Tibial nerve (tissue), 4 donors: ENCODE measurements around the gene ATRNL1. TPM values are rescaled to one million over a fixed set of nuclear protein-coding genes. Genes with fewer than 3 reads are reported as not detected.

Source experiments
- DNase-seq, 2 donors: peaks; one replicate each; pipeline ENCODE4 v3.0.0-alpha.2; 2019; ENCODE audit warnings: low spot score in 2 of 2
- H3K27ac ChIP-seq, 4 donors: fragments of 200-600 bp; sonication (generic) in 3 of 4; one replicate each; pipeline ENCODE4 v1.5.1; 2017 to 2019; ENCODE audit warnings: mild to moderate bottlenecking in 1 of 4
- H3K27me3 ChIP-seq, 2 donors: fragments of 200-600 bp; sonication (generic) in 1 of 2; one replicate each; pipeline versions ENCODE4 v1.5.1 to v1.6.0; 2017 to 2019
- H3K36me3 ChIP-seq, 3 donors: fragments of 200-600 bp; sonication (generic); one replicate each; pipeline ENCODE4 v1.5.1; 2018 to 2019
- H3K4me1 ChIP-seq, 4 donors: fragments of 200-600 bp; sonication (generic) in 3 of 4; one replicate each; pipeline ENCODE4 v1.5.1; 2017 to 2019
- H3K4me3 ChIP-seq, 4 donors: fragments of 200-600 bp; sonication (generic) in 3 of 4; one replicate each; pipeline ENCODE4 v1.5.1; 2017 to 2019; ENCODE audit warnings: mild to moderate bottlenecking in 1 of 4, moderate library complexity in 1 of 4
- H3K9me3 ChIP-seq, 4 donors: fragments of 200-600 bp; sonication (generic) in 3 of 4; one replicate each; pipeline ENCODE4 v1.5.1; 2017 to 2019
- EP300 ChIP-seq, 2 donors: sonication (generic); formaldehyde crosslinking; IDR thresholded peaks; one replicate each; pipeline ENCODE4 v1.6.1; 2017; ENCODE audit warnings: antibody characterized with exemption in 2 of 2, mild to moderate bottlenecking in 1 of 2
- POLR2A ChIP-seq, 2 donors: fragments of 450-650 bp; IDR thresholded peaks; one replicate each; pipeline ENCODE4 v1.6.1; 2017; ENCODE audit warnings: antibody characterized with exemption in 2 of 2, mild to moderate bottlenecking in 2 of 2, moderate library complexity in 2 of 2
- WGBS, 2 donors: methylation state at CpG; one replicate each; pipeline ENCODE4 v1.1.5; 2018; 5-methylcytosine and 5-hydroxymethylcytosine counted together
- total RNA-seq, 4 donors: library from RNA; depleted of rRNA; stranded (reverse); fragments of >200 nt; gene quantifications; one replicate each; pipeline ENCODE4 v1.1.0, GENCODE V29; 2016
- TF ChIP-seq, protein P1 (sequence below), 5 experiments: fragments of 200-600 bp in 3 of 5; fragments of 450-650 bp in 2 of 5; sonication (generic) in 3 of 5; IDR thresholded peaks; one replicate each; pipeline ENCODE4 v1.5.1; 2016 to 2019; ENCODE audit warnings: antibody characterized with exemption in 5 of 5, mild to moderate bottlenecking in 3 of 5, moderate library complexity in 2 of 5

The ATRNL1 gene
- total RNA-seq, 4 donors from 2014 or later: 1.0 to 5.4 (median 2.7) TPM

DNA sequence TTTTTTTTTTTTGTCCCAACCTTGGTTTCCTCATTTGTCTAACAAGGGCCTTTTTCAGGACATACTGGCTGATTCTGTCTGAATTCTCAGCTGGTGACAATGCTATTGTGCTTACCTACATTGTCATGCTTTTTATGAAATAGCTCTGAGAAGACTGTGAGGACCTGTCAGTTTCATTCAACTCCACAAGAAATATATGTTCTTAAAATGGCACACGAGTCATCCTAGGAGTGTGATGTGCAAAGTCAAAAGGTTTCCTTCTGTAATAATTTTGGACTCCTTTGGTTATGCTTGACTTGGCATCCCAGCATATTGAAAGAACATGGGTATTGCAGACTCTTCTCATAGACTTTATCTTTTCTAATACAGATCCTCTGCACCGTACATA is 863.8 kb downstream of the ATRNL1 start:
- Histone ChIP-seq H3K4me3 (no peak overlapping the region), H3K4me1 (no peaks in the 10 kb centered on the region), H3K36me3 (no peaks in the 10 kb centered on the region), H3K27ac (no peak overlapping the region), H3K9me3 (no peaks in the 10 kb centered on the region), H3K27me3 (no peaks in the 10 kb centered on the region)
- TF ChIP-seq POLR2A (IDR thresholded peaks at IDR 0.05) (no peak), EP300 (IDR thresholded peaks at IDR 0.05) (no peak)
- TF ChIP-seq, protein P1, sequence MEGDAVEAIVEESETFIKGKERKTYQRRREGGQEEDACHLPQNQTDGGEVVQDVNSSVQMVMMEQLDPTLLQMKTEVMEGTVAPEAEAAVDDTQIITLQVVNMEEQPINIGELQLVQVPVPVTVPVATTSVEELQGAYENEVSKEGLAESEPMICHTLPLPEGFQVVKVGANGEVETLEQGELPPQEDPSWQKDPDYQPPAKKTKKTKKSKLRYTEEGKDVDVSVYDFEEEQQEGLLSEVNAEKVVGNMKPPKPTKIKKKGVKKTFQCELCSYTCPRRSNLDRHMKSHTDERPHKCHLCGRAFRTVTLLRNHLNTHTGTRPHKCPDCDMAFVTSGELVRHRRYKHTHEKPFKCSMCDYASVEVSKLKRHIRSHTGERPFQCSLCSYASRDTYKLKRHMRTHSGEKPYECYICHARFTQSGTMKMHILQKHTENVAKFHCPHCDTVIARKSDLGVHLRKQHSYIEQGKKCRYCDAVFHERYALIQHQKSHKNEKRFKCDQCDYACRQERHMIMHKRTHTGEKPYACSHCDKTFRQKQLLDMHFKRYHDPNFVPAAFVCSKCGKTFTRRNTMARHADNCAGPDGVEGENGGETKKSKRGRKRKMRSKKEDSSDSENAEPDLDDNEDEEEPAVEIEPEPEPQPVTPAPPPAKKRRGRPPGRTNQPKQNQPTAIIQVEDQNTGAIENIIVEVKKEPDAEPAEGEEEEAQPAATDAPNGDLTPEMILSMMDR (IDR thresholded peaks at IDR 0.05): no peak
- WGBS, 2 donors: 92 to 94% methylated on average over 2 of the region's 2 CpGs
- no peak for DNase-seq

DNA sequence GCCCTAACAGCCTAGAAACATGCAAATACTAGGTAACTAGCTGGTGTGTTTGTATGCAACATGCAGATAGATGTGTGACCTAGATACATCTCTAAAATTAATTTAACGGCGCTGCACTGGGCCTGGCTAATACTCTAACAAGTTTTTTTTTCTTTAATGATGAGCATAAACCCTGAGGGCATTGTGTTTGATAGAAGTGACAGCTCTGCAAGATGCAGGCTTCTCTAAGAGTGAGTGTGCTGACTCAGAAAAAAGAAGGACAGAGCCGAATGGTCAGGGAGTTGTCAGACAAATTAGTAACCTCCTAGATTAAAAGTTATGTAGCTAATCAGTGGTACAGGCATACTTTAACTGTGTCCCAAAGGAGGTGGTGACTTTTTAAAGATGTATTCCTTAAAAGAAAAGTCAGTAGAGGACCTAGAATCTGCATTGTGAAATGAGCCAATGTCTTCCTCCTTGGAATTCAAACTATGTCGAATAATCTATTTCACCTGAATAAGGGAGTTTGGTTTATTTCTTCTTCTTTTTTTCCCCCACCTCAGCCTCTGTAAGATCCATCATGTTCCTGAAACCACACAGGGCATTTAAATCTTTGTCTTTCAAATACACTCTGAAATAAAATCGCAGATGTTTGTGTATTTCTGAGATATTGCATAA is 864.7 kb downstream of the ATRNL1 start:
- DNase-seq: no peak
- H3K4me3 ChIP-seq: no peak overlapping the region
- H3K27ac ChIP-seq: no peak overlapping the region
- TF ChIP-seq, protein P1 (IDR thresholded peaks at IDR 0.05): no peak
- TF ChIP-seq POLR2A (IDR thresholded peaks at IDR 0.05) (no peak), EP300 (IDR thresholded peaks at IDR 0.05) (no peak)
- WGBS, 2 donors: 90% methylated on average over 5 of the region's 5 CpGs
- no peaks in the 10 kb centered on the region for H3K36me3 ChIP-seq
- no peaks in the 10 kb centered on the region for H3K27me3 ChIP-seq
- no peaks in the 10 kb centered on the region for H3K9me3 ChIP-seq
- no peaks in the 10 kb centered on the region for H3K4me1 ChIP-seq

DNA sequence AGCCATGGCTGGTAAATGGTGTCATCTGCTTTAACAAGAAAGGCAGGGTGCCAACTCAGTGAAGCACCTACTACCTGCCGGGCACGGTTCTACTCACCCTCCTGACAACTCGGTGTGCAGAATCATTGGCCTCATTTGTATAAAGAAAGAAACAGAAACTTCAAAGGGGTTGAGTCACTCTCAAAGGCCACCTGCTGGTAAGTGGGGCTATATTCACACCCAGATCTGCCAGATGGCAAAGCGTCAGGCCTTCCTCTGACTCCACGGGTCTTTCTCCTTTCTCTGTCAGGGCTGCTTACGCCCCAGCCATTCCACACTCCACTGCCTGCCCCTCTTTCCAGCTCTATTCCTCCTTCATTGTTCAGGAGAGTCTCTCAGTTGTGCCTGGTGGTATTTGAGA is 870.7 kb downstream of the ATRNL1 start:
- Histone ChIP-seq H3K27ac (no peak overlapping the region), H3K4me1 (no peaks in the 10 kb centered on the region), H3K9me3 (no peaks in the 10 kb centered on the region), H3K27me3 (no peaks in the 10 kb centered on the region), H3K4me3 (no peak overlapping the region), H3K36me3 (no peaks in the 10 kb centered on the region)
- no peak for DNase-seq
- no peak for TF ChIP-seq POLR2A (IDR thresholded peaks at IDR 0.05)
- WGBS, 2 donors: 49 to 56% methylated on average over 6 of the region's 6 CpGs

DNA sequence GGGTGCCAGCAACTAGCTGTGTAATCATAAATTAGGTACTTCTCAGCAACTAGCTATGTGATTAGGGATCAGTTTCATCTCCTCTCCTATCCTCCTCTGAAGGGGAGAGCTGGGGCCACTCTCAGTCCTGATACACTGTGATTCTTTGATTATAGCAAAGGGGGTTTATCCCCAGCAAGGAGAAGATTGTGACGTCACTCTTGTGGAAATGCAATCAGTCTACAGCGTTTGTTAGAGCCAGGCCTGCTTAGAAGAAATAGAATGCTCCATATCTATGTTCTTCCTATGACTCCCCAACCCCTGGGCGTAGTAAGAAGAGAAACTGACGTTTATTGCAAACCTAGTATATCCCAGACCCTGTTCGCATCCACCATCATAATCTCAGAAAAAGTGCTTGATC is 871.7 kb downstream of the ATRNL1 start:
- WGBS, 2 donors: 90 to 93% methylated on average over 5 of the region's 5 CpGs
- TF ChIP-seq, protein P1 (IDR thresholded peaks at IDR 0.05): no peak
- no peak for TF ChIP-seq POLR2A (IDR thresholded peaks at IDR 0.05)
- no peak for TF ChIP-seq EP300 (IDR thresholded peaks at IDR 0.05)
- no peaks in the 10 kb centered on the region for H3K27me3 ChIP-seq
- H3K4me3 ChIP-seq: no peak overlapping the region
- no peak overlapping the region for H3K27ac ChIP-seq
- DNase-seq: no peak
- H3K36me3 ChIP-seq: no peaks in the 10 kb centered on the region
- no peaks in the 10 kb centered on the region for H3K4me1 ChIP-seq
- no peaks in the 10 kb centered on the region for H3K9me3 ChIP-seq

DNA sequence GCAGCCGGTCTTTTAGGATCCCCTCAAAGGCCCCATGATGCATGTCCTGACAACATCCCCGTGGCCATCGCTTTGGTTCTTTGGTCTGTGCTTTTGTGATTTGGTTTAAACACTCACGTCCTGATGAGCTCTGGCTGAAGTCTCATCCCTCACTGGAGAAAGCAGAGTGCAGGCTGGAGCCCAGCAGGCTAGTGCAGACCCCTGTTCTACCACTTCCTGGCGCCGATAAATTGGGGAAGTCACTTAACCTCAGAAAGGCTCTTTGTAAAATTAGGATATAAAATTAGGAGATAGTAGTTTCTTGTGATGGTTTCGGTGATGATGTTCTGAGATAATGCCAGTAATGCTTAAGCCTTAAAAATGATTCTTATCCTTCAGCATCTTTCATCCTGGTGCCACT is 872.2 kb downstream of the ATRNL1 start:
- TF ChIP-seq EP300 (IDR thresholded peaks at IDR 0.05): no peak
- no peak for TF ChIP-seq POLR2A (IDR thresholded peaks at IDR 0.05)
- TF ChIP-seq, protein P1 (IDR thresholded peaks at IDR 0.05): no peak
- no peak for DNase-seq
- Histone ChIP-seq H3K9me3 (no peaks in the 10 kb centered on the region), H3K4me3 (no peak overlapping the region), H3K27me3 (no peaks in the 10 kb centered on the region), H3K36me3 (no peaks in the 10 kb centered on the region), H3K27ac (no peak overlapping the region), H3K4me1 (no peaks in the 10 kb centered on the region)
- WGBS, 2 donors: 86 to 90% methylated on average over 7 of the region's 7 CpGs

DNA sequence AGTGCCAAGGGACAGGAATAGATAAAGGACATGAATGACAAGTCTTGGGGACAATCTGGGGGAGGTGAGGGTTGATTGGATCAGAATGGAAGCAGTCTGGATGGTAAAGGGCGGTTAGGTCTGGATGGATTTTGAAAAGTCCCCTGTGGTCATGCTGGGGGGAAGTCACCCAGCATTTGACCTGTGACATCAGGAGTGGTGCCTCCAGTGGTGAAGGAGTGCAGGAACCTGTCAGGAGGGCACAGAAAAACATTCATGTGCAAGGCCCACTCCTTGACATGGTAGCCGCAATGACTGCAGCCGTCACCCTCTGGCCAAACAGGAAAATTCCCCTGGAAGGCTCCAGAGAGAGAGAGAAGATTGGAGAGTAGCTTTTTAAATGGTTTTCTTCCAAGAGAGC is 875.1 kb downstream of the ATRNL1 start:
- H3K4me1 ChIP-seq: no peaks in the 10 kb centered on the region
- WGBS, 2 donors: 96 to 100% methylated on average over 3 of the region's 3 CpGs
- H3K27me3 ChIP-seq: no peaks in the 10 kb centered on the region
- no peak overlapping the region for H3K27ac ChIP-seq
- no peaks in the 10 kb centered on the region for H3K9me3 ChIP-seq
- no peak for DNase-seq
- TF ChIP-seq, protein P1 (IDR thresholded peaks at IDR 0.05): no peak
- TF ChIP-seq EP300 (IDR thresholded peaks at IDR 0.05) (no peak), POLR2A (IDR thresholded peaks at IDR 0.05) (no peak)
- H3K4me3 ChIP-seq: no peak overlapping the region
- H3K36me3 ChIP-seq: no peaks in the 10 kb centered on the region
